Thoracic aorta (tissue), 2 donors: ENCODE measurements around the gene GNA12. TPM values are rescaled to one million over a fixed set of nuclear protein-coding genes. Genes with fewer than 3 reads are reported as not detected.

Source experiments
- ATAC-seq: fragments of 150-250 bp; one replicate; pipeline ENCODE4 v1.8.0; 2017; ENCODE audit warnings: low read depth; ENCODE audit not compliant: insufficient number of reproducible peaks, low FRiP score
- DNase-seq: peaks from one replicate; pipeline ENCODE4 v3.0.0-alpha.2; 2020; ENCODE audit warnings: low spot score
- H3K27ac ChIP-seq, 2 donors: fragments of 200-600 bp; sonication (generic); 1 replicate in 1 of 2; 2 replicates in 1 of 2; pipeline ENCODE4 v1.5.1; 2016; ENCODE audit warnings: mild to moderate bottlenecking in 2 of 2, moderate library complexity in 2 of 2
- H3K27me3 ChIP-seq: fragments of 200-600 bp; sonication (generic); replicated peaks from 2 replicates; pipeline ENCODE4 v1.6.0; 2016; ENCODE audit warnings: mild to moderate bottlenecking; ENCODE audit not compliant: insufficient read depth
- H3K36me3 ChIP-seq: fragments of 200-600 bp; sonication (generic); one replicate; pipeline ENCODE4 v1.5.1; 2016
- H3K4me1 ChIP-seq, 2 donors: fragments of 200-600 bp; sonication (generic); 1 replicate in 1 of 2; 2 replicates in 1 of 2; pipeline versions ENCODE4 v1.5.1 to v1.6.0; 2016; ENCODE audit warnings: low read depth in 2 of 2, mild to moderate bottlenecking in 1 of 2; ENCODE audit not compliant: control insufficient read depth in 1 of 2
- H3K4me3 ChIP-seq: fragments of 200-600 bp; sonication (generic); 2 replicates; pipeline ENCODE4 v1.5.1; 2016; ENCODE audit warnings: mild to moderate bottlenecking
- H3K9me3 ChIP-seq: fragments of 200-600 bp; sonication (generic); 2 replicates; pipeline ENCODE4 v1.5.1; 2016
- total RNA-seq, 2 donors: library from RNA; depleted of rRNA; stranded (reverse); fragments of >200 nt; gene quantifications; one replicate each; pipeline versions ENCODE4 v1.1.0 to v1.2.3, GENCODE V29; 2016
- TF ChIP-seq, protein P1 (sequence below): fragments of 200-600 bp; sonication (generic); IDR thresholded peaks from one replicate; pipeline ENCODE4 v1.5.1; 2019; ENCODE audit warnings: antibody characterized with exemption

Gene GNA12
- total RNA-seq, 2 donors from 2014 or later = 27.6 to 48.8 TPM

- H3K27ac ChIP-seq = peak overlapping the region; percentile 17 to 28
These were observed 9.0 kb upstream of the GNA12 start for GRCh38 chr7:2853147-2853546.

GRCh38 chr7:2851497-2851896, 7.4 kb upstream of the GNA12 start:
- Histone ChIP-seq H3K27me3 (no peaks in the 10 kb centered on the region), H3K27ac (no peak overlapping the region), H3K4me3 (no peak overlapping the region), H3K9me3 (no peaks in the 10 kb centered on the region), H3K36me3 (no peaks in the 10 kb centered on the region), H3K4me1 (peaks cover 4 to 9% of the 10 kb centered on the region in 2 donors)
- no peak for DNase-seq
- ATAC-seq = no peak
- TF ChIP-seq, protein P1, sequence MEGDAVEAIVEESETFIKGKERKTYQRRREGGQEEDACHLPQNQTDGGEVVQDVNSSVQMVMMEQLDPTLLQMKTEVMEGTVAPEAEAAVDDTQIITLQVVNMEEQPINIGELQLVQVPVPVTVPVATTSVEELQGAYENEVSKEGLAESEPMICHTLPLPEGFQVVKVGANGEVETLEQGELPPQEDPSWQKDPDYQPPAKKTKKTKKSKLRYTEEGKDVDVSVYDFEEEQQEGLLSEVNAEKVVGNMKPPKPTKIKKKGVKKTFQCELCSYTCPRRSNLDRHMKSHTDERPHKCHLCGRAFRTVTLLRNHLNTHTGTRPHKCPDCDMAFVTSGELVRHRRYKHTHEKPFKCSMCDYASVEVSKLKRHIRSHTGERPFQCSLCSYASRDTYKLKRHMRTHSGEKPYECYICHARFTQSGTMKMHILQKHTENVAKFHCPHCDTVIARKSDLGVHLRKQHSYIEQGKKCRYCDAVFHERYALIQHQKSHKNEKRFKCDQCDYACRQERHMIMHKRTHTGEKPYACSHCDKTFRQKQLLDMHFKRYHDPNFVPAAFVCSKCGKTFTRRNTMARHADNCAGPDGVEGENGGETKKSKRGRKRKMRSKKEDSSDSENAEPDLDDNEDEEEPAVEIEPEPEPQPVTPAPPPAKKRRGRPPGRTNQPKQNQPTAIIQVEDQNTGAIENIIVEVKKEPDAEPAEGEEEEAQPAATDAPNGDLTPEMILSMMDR = no peak

More at GRCh38 chr7:2853147-2853546, 9.0 kb upstream of the GNA12 start:
- Histone ChIP-seq H3K27me3 (no peaks in the 10 kb centered on the region), H3K36me3 (no peaks in the 10 kb centered on the region), H3K4me1 (peaks cover 4 to 9% of the 10 kb centered on the region in 2 donors), H3K4me3 (no peak overlapping the region), H3K9me3 (no peaks in the 10 kb centered on the region)
- ATAC-seq = no peak
- no peak for DNase-seq
- TF ChIP-seq, protein P1 = no peak

- H3K4me3 ChIP-seq = no peak overlapping the region
- no peaks in the 10 kb centered on the region for H3K27me3 ChIP-seq
- ATAC-seq = no peak
- peaks cover 4 to 9% of the 10 kb centered on the region in 2 donors for H3K4me1 ChIP-seq
- H3K36me3 ChIP-seq = no peaks in the 10 kb centered on the region
- no peak overlapping the region for H3K27ac ChIP-seq
- TF ChIP-seq, protein P1 = no peak
- no peak for DNase-seq
- no peaks in the 10 kb centered on the region for H3K9me3 ChIP-seq
These were observed 6.0 kb upstream of the GNA12 start for GRCh38 chr7:2849941-2850766.

DNA sequence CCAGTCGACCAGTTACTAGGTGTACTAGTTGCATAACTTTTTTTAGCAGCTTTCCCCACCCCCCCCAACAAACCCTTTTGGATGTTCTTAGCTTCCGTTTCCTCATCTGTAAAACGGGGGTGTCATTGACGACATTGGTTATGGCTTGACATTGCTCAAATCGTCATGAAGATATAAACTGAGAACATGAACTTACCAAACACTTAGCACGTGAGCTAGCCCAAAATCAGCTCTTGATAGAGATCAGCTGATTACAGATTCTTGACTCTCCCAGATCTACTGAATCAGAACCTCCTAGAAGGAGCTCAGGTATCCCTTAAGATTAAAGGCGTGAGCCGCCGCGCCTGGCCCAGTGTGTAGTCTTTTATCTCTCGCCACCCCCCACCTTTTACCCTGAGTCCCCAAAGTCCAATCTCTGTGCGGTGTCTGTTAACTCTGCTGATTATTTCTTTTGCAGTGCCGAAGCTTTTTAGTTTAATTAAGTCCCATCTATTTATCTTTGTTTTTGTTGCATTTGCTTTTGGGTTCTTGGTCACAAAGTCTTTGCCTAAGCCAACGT, 1.0 kb upstream of the GNA12 start:
- Histone ChIP-seq H3K4me3 (peak overlapping the region; percentile 69), H3K4me1 (peaks cover 16 to 28% of the 10 kb centered on the region in 2 donors), H3K36me3 (no peaks in the 10 kb centered on the region), H3K27me3 (no peaks in the 10 kb centered on the region), H3K9me3 (no peaks in the 10 kb centered on the region), H3K27ac (no peak overlapping the region)
- ATAC-seq (no peak), DNase-seq (no peak)
- TF ChIP-seq, protein P1 = no peak

DNA sequence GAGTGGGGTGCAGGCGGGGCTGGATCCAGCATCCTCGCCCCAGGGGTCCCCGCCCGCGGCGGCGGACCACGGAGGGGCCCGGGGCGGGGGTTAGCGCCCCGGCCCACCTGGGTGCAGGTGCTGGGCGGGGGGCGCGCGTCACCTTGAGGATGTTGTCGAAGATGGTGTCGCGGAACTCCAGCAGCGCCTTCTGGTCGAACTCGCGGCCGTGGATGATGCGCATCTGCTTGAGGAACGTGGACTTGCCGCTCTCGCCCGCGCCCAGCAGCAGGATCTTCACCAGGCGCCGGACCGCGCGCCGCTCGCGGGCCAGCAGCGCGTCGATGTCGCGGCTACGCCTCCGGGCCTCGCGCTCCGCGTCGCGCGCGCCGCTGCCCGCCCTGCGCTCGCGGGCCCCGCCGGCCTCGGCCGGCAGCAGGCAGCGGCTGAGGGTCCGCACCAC, 376 bp downstream of the GNA12 start:
- Histone ChIP-seq H3K4me1 (peaks cover 16 to 28% of the 10 kb centered on the region in 2 donors), H3K27ac (no peak overlapping the region), H3K27me3 (no peaks in the 10 kb centered on the region), H3K4me3 (peak overlapping the region; percentile 86), H3K36me3 (no peaks in the 10 kb centered on the region), H3K9me3 (no peaks in the 10 kb centered on the region)
- peak; percentile 66 for ATAC-seq
- TF ChIP-seq, protein P1 = no peak
- DNase-seq = no peak
